Suprapubic skin (tissue), 4 donors: Measurements from ENCODE around the gene B3GNT3. TPM values are rescaled to one million over a fixed set of nuclear protein-coding genes. Genes with fewer than 3 reads are reported as not detected.

Experiments
- DNase-seq, 2 donors: peaks; one replicate each; pipeline ENCODE4 v3.0.0-alpha.2; 2019; ENCODE audit warnings: low spot score in 2 of 2
- H3K27ac ChIP-seq: fragments of 200-600 bp; sonication (generic); one replicate; pipeline ENCODE4 v1.5.1; 2019
- H3K27me3 ChIP-seq: fragments of 200-600 bp; sonication (generic); one replicate; pipeline ENCODE4 v1.5.1; 2019
- H3K36me3 ChIP-seq: fragments of 200-600 bp; sonication (generic); one replicate; pipeline ENCODE4 v1.5.1; 2019
- H3K4me1 ChIP-seq: fragments of 200-600 bp; sonication (generic); one replicate; pipeline ENCODE4 v1.5.1; 2019
- H3K4me3 ChIP-seq: fragments of 200-600 bp; sonication (generic); one replicate; pipeline ENCODE4 v1.5.1; 2019; ENCODE audit warnings: mild to moderate bottlenecking
- H3K9me3 ChIP-seq: fragments of 200-600 bp; sonication (generic); one replicate; pipeline ENCODE4 v1.5.1; 2019
- EP300 ChIP-seq: sonication (generic); formaldehyde crosslinking; IDR thresholded peaks from one replicate; pipeline ENCODE4 v1.6.1; 2017; ENCODE audit warnings: antibody characterized with exemption
- POLR2A ChIP-seq, 2 donors: fragments of 450-650 bp; IDR thresholded peaks; one replicate each; pipeline ENCODE4 v1.6.1; 2017; ENCODE audit warnings: antibody characterized with exemption in 2 of 2, mild to moderate bottlenecking in 2 of 2, moderate library complexity in 2 of 2
- POLR2AphosphoS5 ChIP-seq, 3 donors: sonication (generic); formaldehyde crosslinking; IDR thresholded peaks; one replicate each; pipeline ENCODE4 v1.6.1; 2017; ENCODE audit warnings: antibody characterized with exemption in 3 of 3
- WGBS: methylation state at CpG from one replicate; pipeline ENCODE4 v1.1.5; 2018; 5-methylcytosine and 5-hydroxymethylcytosine counted together
- total RNA-seq, 4 donors: library from RNA; depleted of rRNA; stranded (reverse); fragments of >200 nt; gene quantifications; one replicate each; pipeline ENCODE4 v1.1.0, GENCODE V29; 2016
- TF ChIP-seq, protein P1 (sequence below), 2 donors: fragments of 200-600 bp in 1 of 2; fragments of 450-650 bp in 1 of 2; sonication (generic) in 1 of 2; IDR thresholded peaks; one replicate each; pipeline ENCODE4 v1.5.1; 2016 to 2019; ENCODE audit warnings: antibody characterized with exemption in 2 of 2, mild to moderate bottlenecking in 1 of 2, moderate library complexity in 1 of 2

The B3GNT3 gene
- total RNA-seq, 4 donors from 2014 or later: 1.4 to 12.1 (median 5.9) TPM

DNA sequence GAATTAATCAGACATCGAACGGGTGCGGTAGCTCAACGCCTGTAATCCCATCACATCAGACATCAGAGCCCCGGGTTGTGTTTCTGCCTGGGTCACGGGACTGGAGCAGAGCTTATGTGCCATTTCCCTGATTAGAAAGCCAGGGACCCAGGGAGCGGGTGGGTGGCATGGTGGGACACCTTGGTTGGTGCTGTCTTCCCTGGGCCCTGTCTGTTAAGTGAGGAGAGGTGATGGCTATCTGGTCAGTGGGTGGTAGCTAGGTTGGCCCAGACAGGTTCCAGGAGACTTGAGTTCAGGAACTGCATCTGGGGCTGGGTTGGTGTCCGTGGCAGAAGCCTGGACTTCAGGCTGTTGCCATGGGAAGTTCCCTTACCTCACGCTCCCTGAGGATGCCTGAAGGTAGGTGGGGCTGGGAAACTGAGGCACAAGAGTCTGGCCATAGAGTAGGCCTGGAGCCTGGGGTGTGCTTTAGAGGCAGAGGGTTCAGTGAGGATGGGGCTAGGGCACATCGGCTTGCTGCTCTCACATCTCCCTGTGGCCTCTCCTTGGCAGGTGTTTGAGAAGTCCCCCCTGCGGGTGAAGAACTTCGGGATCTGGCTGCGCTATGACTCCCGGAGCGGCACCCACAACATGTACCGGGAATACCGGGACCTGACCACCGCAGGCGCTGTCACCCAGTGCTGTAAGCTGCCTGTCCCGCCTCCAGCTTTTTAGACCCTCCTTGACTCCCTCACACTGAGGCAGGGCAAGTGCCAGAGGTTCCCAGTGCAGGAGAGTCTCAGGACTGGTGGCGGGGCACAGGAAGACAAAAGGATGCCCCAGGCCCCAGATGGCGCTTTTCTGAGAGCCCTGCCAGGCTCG, 66.8 kb downstream of the B3GNT3 start:
- no peak for DNase-seq
- WGBS: 65% methylated on average over 11 of the region's 23 CpGs
- Histone ChIP-seq H3K4me1 (peaks cover 32% of the 10 kb centered on the region), H3K27me3 (no peaks in the 10 kb centered on the region), H3K36me3 (peaks cover 46% of the 10 kb centered on the region), H3K27ac (no peak overlapping the region), H3K4me3 (peak overlapping the region; percentile 94), H3K9me3 (no peaks in the 10 kb centered on the region)
- TF ChIP-seq EP300 (no peak), POLR2AphosphoS5 (IDR thresholded peaks at IDR 0.05) (no peak), POLR2A (IDR thresholded peaks at IDR 0.05) (no peak)
- TF ChIP-seq, protein P1, sequence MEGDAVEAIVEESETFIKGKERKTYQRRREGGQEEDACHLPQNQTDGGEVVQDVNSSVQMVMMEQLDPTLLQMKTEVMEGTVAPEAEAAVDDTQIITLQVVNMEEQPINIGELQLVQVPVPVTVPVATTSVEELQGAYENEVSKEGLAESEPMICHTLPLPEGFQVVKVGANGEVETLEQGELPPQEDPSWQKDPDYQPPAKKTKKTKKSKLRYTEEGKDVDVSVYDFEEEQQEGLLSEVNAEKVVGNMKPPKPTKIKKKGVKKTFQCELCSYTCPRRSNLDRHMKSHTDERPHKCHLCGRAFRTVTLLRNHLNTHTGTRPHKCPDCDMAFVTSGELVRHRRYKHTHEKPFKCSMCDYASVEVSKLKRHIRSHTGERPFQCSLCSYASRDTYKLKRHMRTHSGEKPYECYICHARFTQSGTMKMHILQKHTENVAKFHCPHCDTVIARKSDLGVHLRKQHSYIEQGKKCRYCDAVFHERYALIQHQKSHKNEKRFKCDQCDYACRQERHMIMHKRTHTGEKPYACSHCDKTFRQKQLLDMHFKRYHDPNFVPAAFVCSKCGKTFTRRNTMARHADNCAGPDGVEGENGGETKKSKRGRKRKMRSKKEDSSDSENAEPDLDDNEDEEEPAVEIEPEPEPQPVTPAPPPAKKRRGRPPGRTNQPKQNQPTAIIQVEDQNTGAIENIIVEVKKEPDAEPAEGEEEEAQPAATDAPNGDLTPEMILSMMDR (IDR thresholded peaks at IDR 0.05): no peak

DNA sequence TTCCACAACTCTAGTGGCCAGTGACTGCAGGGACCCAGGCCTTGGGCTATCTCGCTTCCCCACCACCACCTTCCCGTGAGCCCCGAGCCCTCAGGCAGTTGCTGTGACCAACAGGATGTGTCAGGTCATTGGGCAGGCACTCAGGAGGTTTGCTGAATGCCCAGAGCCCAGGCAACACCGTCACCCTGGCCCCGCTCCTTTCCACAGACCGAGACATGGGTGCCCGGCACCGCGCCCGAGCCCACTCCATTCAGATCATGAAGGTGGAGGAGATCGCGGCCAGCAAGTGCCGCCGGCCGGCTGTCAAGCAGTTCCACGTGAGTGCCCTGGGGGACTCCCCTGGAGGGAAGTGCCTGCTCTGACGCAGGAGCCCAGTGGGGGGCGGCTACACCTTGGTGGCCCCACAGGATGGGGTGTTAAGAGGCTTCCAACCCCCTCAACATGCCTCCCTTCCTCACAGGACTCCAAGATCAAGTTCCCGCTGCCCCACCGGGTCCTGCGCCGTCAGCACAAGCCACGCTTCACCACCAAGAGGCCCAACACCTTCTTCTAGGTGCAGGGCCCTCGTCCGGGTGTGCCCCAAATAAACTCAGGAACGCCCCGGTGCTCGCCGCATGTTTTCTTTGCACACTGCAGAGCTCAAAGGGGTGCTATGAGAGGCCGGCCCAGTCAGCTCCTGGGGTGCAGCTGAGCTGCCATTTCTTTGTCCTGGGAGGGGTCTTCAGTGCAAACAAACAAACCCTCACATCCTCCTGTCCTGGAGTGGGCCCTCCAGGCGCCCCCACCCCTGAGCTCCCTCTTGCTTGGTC, 68.0 kb downstream of the B3GNT3 start:
- 75% methylated on average over 12 of the region's 31 CpGs for WGBS
- DNase-seq: no peak
- Histone ChIP-seq H3K4me1 (peaks cover 32% of the 10 kb centered on the region), H3K36me3 (peaks cover 46% of the 10 kb centered on the region), H3K4me3 (no peak overlapping the region), H3K27me3 (no peaks in the 10 kb centered on the region), H3K27ac (no peak overlapping the region), H3K9me3 (no peaks in the 10 kb centered on the region)
- TF ChIP-seq EP300 (no peak), POLR2A (IDR thresholded peaks at IDR 0.05) (no peak), POLR2AphosphoS5 (IDR thresholded peaks at IDR 0.05) (no peak)
- TF ChIP-seq, protein P1 (IDR thresholded peaks at IDR 0.05): no peak

Other genes starting within 250 kb of the B3GNT3 start
- 10 to 100 TPM; 52.4 to 83.8 (median 60.7) TPM for gene COLGALT1, start 239.5 kb upstream of the B3GNT3 start, total RNA-seq
- under 1 TPM in 1 of 4 donors, not detected in 3; 0.16 TPM for gene UNC13A, start 106.8 kb upstream of the B3GNT3 start, total RNA-seq
- gene MAP1S, start 75.7 kb upstream of the B3GNT3 start, total RNA-seq: 10 to 100 TPM; 16.8 to 42.5 (median 26.4) TPM
- gene FCHO1, start 43.7 kb upstream of the B3GNT3 start, total RNA-seq: 10 to 100 TPM; 32.6 to 48.2 (median 35.7) TPM
- not detected for gene INSL3, start 26.4 kb downstream of the B3GNT3 start, total RNA-seq
- 1 to 10 TPM; 1.0 to 4.0 (median 1.7) TPM for gene JAK3, start 52.8 kb downstream of the B3GNT3 start, total RNA-seq
- 1,000 to 10,000 TPM; 1,229 to 2,185 (median 2,114) TPM for gene RPL18A, start 64.8 kb downstream of the B3GNT3 start, total RNA-seq
- gene SLC5A5, start 76.8 kb downstream of the B3GNT3 start, total RNA-seq: not detected
- 10 to 100 TPM; 24.3 to 42.7 (median 33.1) TPM for gene CCDC124, start 137.9 kb downstream of the B3GNT3 start, total RNA-seq
- under 1 TPM in 2 of 4 donors, not detected in 2; 0.26 to 0.51 TPM for gene KCNN1, start 172.0 kb downstream of the B3GNT3 start, total RNA-seq
- 10 to 100 TPM; 11.3 to 35.0 (median 28.5) TPM for gene ARRDC2, start 213.0 kb downstream of the B3GNT3 start, total RNA-seq